ENCODE results near the gene NPY2R.

DNA sequence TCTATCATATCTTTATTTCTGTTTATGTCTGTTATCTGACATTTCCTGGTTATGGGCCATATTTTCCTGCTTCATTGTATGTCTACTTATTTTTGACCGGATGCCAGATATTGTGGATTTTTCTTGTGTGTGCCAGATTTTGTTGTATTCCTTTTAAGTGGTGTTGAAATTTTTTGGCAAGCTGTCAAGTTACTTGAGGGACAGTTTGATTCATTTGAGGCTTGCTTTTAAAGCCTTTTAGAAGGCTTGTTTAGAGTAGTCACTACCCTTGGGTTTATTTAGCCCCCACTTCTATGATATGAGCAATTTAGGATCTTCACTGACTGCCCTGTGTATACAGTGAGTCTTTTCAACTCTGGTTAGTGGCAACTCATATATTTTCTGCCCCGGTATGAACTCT lies 29.2 kb upstream of the NPY2R start:
- no peak for TF ChIP-seq POLR2AphosphoS5 (IDR thresholded peaks at IDR 0.05)
- no peak for TF ChIP-seq SMC3 (conservative IDR thresholded peaks at IDR 0.05; ENCODE audit: poor library complexity)
- TF ChIP-seq, protein P1, sequence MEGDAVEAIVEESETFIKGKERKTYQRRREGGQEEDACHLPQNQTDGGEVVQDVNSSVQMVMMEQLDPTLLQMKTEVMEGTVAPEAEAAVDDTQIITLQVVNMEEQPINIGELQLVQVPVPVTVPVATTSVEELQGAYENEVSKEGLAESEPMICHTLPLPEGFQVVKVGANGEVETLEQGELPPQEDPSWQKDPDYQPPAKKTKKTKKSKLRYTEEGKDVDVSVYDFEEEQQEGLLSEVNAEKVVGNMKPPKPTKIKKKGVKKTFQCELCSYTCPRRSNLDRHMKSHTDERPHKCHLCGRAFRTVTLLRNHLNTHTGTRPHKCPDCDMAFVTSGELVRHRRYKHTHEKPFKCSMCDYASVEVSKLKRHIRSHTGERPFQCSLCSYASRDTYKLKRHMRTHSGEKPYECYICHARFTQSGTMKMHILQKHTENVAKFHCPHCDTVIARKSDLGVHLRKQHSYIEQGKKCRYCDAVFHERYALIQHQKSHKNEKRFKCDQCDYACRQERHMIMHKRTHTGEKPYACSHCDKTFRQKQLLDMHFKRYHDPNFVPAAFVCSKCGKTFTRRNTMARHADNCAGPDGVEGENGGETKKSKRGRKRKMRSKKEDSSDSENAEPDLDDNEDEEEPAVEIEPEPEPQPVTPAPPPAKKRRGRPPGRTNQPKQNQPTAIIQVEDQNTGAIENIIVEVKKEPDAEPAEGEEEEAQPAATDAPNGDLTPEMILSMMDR (IDR thresholded peaks at IDR 0.05; ENCODE audit: poor library complexity, severe bottlenecking): no peak
- TF ChIP-seq TAF1 (IDR thresholded peaks at IDR 0.05; ENCODE audit: low read depth): no peak
- no peak for TF ChIP-seq EP300 (conservative IDR thresholded peaks at IDR 0.05; ENCODE audit: poor library complexity, severe bottlenecking)
- no peak for TF ChIP-seq RAD21 (conservative IDR thresholded peaks at IDR 0.05)
- TF ChIP-seq EZH2 (IDR thresholded peaks at IDR 0.05; ENCODE audit: borderline replicate concordance, insufficient read depth, low read length, poor library complexity, severe bottlenecking): no peak
- TF ChIP-seq, protein P2, sequence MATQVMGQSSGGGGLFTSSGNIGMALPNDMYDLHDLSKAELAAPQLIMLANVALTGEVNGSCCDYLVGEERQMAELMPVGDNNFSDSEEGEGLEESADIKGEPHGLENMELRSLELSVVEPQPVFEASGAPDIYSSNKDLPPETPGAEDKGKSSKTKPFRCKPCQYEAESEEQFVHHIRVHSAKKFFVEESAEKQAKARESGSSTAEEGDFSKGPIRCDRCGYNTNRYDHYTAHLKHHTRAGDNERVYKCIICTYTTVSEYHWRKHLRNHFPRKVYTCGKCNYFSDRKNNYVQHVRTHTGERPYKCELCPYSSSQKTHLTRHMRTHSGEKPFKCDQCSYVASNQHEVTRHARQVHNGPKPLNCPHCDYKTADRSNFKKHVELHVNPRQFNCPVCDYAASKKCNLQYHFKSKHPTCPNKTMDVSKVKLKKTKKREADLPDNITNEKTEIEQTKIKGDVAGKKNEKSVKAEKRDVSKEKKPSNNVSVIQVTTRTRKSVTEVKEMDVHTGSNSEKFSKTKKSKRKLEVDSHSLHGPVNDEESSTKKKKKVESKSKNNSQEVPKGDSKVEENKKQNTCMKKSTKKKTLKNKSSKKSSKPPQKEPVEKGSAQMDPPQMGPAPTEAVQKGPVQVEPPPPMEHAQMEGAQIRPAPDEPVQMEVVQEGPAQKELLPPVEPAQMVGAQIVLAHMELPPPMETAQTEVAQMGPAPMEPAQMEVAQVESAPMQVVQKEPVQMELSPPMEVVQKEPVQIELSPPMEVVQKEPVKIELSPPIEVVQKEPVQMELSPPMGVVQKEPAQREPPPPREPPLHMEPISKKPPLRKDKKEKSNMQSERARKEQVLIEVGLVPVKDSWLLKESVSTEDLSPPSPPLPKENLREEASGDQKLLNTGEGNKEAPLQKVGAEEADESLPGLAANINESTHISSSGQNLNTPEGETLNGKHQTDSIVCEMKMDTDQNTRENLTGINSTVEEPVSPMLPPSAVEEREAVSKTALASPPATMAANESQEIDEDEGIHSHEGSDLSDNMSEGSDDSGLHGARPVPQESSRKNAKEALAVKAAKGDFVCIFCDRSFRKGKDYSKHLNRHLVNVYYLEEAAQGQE (IDR thresholded peaks at IDR 0.05; ENCODE audit: borderline replicate concordance): no peak
